NCI-H187 treated with DMSO at 0.1 percent for 48 hours (cell line): Measurements from ENCODE around the gene CEMIP2.
"Not testable (repeated sequence)": the region's sequence is repeated elsewhere in the genome, so short reads cannot be mapped to it uniquely, and the experiment has no call there.

Source experiments
- DNase-seq: peaks from one replicate; lab custom pipeline; 2025; lab: John Stamatoyannopoulos, UW

Gene CEMIP2

GRCh38 chr9:71710201-71710600 is 58.1 kb downstream of the CEMIP2 start:
- DNase-seq, result no peak

- no peak for DNase-seq
These were observed 58.9 kb downstream of the CEMIP2 start for GRCh38 chr9:71709384-71709783.

GRCh38 chr9:71706176-71706575 is 62.1 kb downstream of the CEMIP2 start:
- no peak for DNase-seq

GRCh38 chr9:71704796-71705195 is 63.5 kb downstream of the CEMIP2 start:
- no peak for DNase-seq

- DNase-seq, result no peak
These were observed 65.0 kb downstream of the CEMIP2 start for GRCh38 chr9:71703172-71703872.

- DNase-seq, result no peak
These were observed 70.4 kb downstream of the CEMIP2 start for GRCh38 chr9:71697882-71698281.

- no peak for DNase-seq
These were observed 74.0 kb downstream of the CEMIP2 start for GRCh38 chr9:71694332-71694731.

- no peak for DNase-seq
These were observed 74.7 kb downstream of the CEMIP2 start for GRCh38 chr9:71693607-71694006.

- DNase-seq, result no peak
These were observed 76.0 kb downstream of the CEMIP2 start for GRCh38 chr9:71692337-71692736.

- not testable (repeated sequence) for DNase-seq
These were observed 76.7 kb downstream of the CEMIP2 start for GRCh38 chr9:71691576-71691975.

GRCh38 chr9:71690689-71691435 is 77.5 kb downstream of the CEMIP2 start:
- no peak for DNase-seq

- no peak for DNase-seq
These were observed 78.1 kb downstream of the CEMIP2 start for GRCh38 chr9:71690063-71690688.

GRCh38 chr9:71687676-71688075 is 80.6 kb downstream of the CEMIP2 start:
- no peak for DNase-seq

- DNase-seq, result no peak
These were observed 82.3 kb downstream of the CEMIP2 start for GRCh38 chr9:71685988-71686387.

GRCh38 chr9:71685394-71685793 is 82.9 kb downstream of the CEMIP2 start:
- no peak for DNase-seq

GRCh38 chr9:71684566-71684965 is 83.7 kb downstream of the CEMIP2 start:
- no peak for DNase-seq

GRCh38 chr9:71683598-71684235 is 84.6 kb downstream of the CEMIP2 start:
- DNase-seq, result no peak

- no peak for DNase-seq
These were observed 86.5 kb downstream of the CEMIP2 start for GRCh38 chr9:71681708-71682272.

GRCh38 chr9:71681104-71681707 is 87.1 kb downstream of the CEMIP2 start:
- no peak for DNase-seq

GRCh38 chr9:71680189-71680980 is 87.9 kb downstream of the CEMIP2 start:
- no peak for DNase-seq

- DNase-seq, result no peak
These were observed 89.3 kb downstream of the CEMIP2 start for GRCh38 chr9:71678999-71679398.
